NCI-H187 (cell line): ENCODE measurements around the gene ZBED4.

Experiments used
- DNase-seq, 2 experiments: peaks; one replicate each; lab custom pipeline; 2025; lab: John Stamatoyannopoulos, UW

Gene ZBED4

GRCh38 chr22:49855251-49855911, 1.7 kb downstream of the ZBED4 start:
- DNase-seq, result no peak

- DNase-seq, result no peak
These were observed 2.7 kb downstream of the ZBED4 start for GRCh38 chr22:49856343-49856742.

GRCh38 chr22:49856766-49857618, 3.3 kb downstream of the ZBED4 start:
- no peak for DNase-seq

GRCh38 chr22:49858827-49859226, 5.2 kb downstream of the ZBED4 start:
- no peak for DNase-seq

GRCh38 chr22:49861642-49862495, 8.2 kb downstream of the ZBED4 start:
- DNase-seq, result no peak

GRCh38 chr22:49862496-49862776, 8.8 kb downstream of the ZBED4 start:
- DNase-seq, result no peak

- DNase-seq, result no peak
These were observed 10.3 kb downstream of the ZBED4 start for GRCh38 chr22:49863931-49864330.

- no peak for DNase-seq
These were observed 11.5 kb downstream of the ZBED4 start for GRCh38 chr22:49865156-49865555.

- DNase-seq, result no peak
These were observed 12.5 kb downstream of the ZBED4 start for GRCh38 chr22:49866134-49866533.

- DNase-seq, result no peak
These were observed 13.0 kb downstream of the ZBED4 start for GRCh38 chr22:49866646-49867045.

GRCh38 chr22:49867303-49868265, 13.9 kb downstream of the ZBED4 start:
- DNase-seq, result no peak

GRCh38 chr22:49869086-49869830, 15.6 kb downstream of the ZBED4 start:
- no peak for DNase-seq

- no peak for DNase-seq
These were observed 16.4 kb downstream of the ZBED4 start for GRCh38 chr22:49869845-49870712.

- no peak for DNase-seq
These were observed 17.8 kb downstream of the ZBED4 start for GRCh38 chr22:49871482-49871881.

- DNase-seq, result no peak
These were observed 18.7 kb downstream of the ZBED4 start for GRCh38 chr22:49872347-49872746.

- no peak for DNase-seq
These were observed 19.7 kb downstream of the ZBED4 start for GRCh38 chr22:49873228-49873940.

- no peak for DNase-seq
These were observed 24.0 kb downstream of the ZBED4 start for GRCh38 chr22:49877642-49878041.

- DNase-seq, result no peak
These were observed 24.6 kb downstream of the ZBED4 start for GRCh38 chr22:49878206-49878605.

GRCh38 chr22:49879871-49880270, 26.2 kb downstream of the ZBED4 start:
- DNase-seq, result no peak
